AG09309 (cell line): Measurements from ENCODE around the gene CAPN11.

Source experiments
- DNase-seq: peaks from one replicate; pipeline ENCODE4 v3.0.0-alpha.2; 2010; ENCODE audit warnings: low read depth
- H3K4me3 ChIP-seq: 2 replicates; pipeline ENCODE4 v1.5.1; 2011; ENCODE audit warnings: mild to moderate bottlenecking, low read depth, low read length, moderate library complexity; ENCODE audit not compliant: control insufficient read depth
- CTCF ChIP-seq: IDR thresholded peaks from 2 replicates; pipeline ENCODE4 v1.5.1; 2011; ENCODE audit warnings: mild to moderate bottlenecking, low read depth, low read length, inconsistent platforms; ENCODE audit not compliant: insufficient read depth, control insufficient read depth; ENCODE audit errors: missing control alignments

CAPN11 gene

GRCh38 chr6:44131892-44132291 is 26.7 kb upstream of the CAPN11 start:
- no peak for TF ChIP-seq CTCF
- H3K4me3 ChIP-seq: no peak overlapping the region
- DNase-seq: no peak

GRCh38 chr6:44132476-44132875 is 26.1 kb upstream of the CAPN11 start:
- TF ChIP-seq CTCF: no peak
- no peak overlapping the region for H3K4me3 ChIP-seq
- no peak for DNase-seq

- TF ChIP-seq CTCF: no peak
- no peak overlapping the region for H3K4me3 ChIP-seq
- DNase-seq: no peak
These were observed 25.4 kb upstream of the CAPN11 start for GRCh38 chr6:44133003-44133931.

- no peak for TF ChIP-seq CTCF
- no peak for DNase-seq
- no peak overlapping the region for H3K4me3 ChIP-seq
These were observed 24.5 kb upstream of the CAPN11 start for GRCh38 chr6:44133981-44134711.

- DNase-seq: no peak
- H3K4me3 ChIP-seq: no peak overlapping the region
- no peak for TF ChIP-seq CTCF
These were observed 23.4 kb upstream of the CAPN11 start for GRCh38 chr6:44135173-44135758.

- no peak for TF ChIP-seq CTCF
- DNase-seq: no peak
- no peak overlapping the region for H3K4me3 ChIP-seq
These were observed 22.7 kb upstream of the CAPN11 start for GRCh38 chr6:44135875-44136274.
